HFFc6 (cell line): ENCODE data around the gene PTPDC1. TPM values are rescaled to one million over a fixed set of nuclear protein-coding genes. Genes with fewer than 3 reads are reported as not detected.
A peak's percentile ranks its signal among the peaks of the same experiment; 100 is the strongest.

Experiments used
- DNase-seq: peaks from one replicate; pipeline ENCODE4 v3.0.0-alpha.2; 2018
- H3K27ac Mint-ChIP-seq: 2 replicates; pipeline ENCODE4 v1.8.0; 2020; ENCODE audit warnings: mild to moderate bottlenecking, mixed read lengths
- H3K27me3 Mint-ChIP-seq: 2 replicates; pipeline ENCODE4 v1.8.0; 2021; ENCODE audit warnings: mild to moderate bottlenecking, moderate library complexity, mixed read lengths; ENCODE audit not compliant: insufficient read depth
- H3K36me3 Mint-ChIP-seq: 2 replicates; pipeline ENCODE4 v1.8.0; 2021; ENCODE audit warnings: low read depth, mixed read lengths
- H3K4me1 Mint-ChIP-seq: 2 replicates; pipeline ENCODE4 v1.8.0; 2020; ENCODE audit warnings: low read depth, mixed read lengths
- H3K4me3 Mint-ChIP-seq: 2 replicates; pipeline ENCODE4 v1.8.0; 2020; ENCODE audit warnings: mild to moderate bottlenecking, moderate library complexity, mixed read lengths
- H3K9me3 Mint-ChIP-seq: 2 replicates; pipeline ENCODE4 v1.8.0; 2020; ENCODE audit warnings: mild to moderate bottlenecking, mixed read lengths
- CTCF ChIP-seq: fragments of 200-600 bp; sonication (generic); IDR thresholded peaks from 2 replicates; pipeline ENCODE4 v1.5.0; 2021; ENCODE audit warnings: antibody characterized with exemption, mild to moderate bottlenecking
- total RNA-seq, 6 experiments: library from RNA; stranded (reverse); fragmentation: NEBNext Ultra II Directional; extraction: Animal tissue kit (Norgen Biotek cat#: 25700); gene quantifications; 2 replicates in 1 of 6; 3 replicates in 5 of 6; pipeline ENCODE4 v1.2.3, GENCODE V29; 2021

PTPDC1 gene
- total RNA-seq, 6 experiments from 2014 or later = 2.3 to 3.1 (median 2.9) TPM

DNA sequence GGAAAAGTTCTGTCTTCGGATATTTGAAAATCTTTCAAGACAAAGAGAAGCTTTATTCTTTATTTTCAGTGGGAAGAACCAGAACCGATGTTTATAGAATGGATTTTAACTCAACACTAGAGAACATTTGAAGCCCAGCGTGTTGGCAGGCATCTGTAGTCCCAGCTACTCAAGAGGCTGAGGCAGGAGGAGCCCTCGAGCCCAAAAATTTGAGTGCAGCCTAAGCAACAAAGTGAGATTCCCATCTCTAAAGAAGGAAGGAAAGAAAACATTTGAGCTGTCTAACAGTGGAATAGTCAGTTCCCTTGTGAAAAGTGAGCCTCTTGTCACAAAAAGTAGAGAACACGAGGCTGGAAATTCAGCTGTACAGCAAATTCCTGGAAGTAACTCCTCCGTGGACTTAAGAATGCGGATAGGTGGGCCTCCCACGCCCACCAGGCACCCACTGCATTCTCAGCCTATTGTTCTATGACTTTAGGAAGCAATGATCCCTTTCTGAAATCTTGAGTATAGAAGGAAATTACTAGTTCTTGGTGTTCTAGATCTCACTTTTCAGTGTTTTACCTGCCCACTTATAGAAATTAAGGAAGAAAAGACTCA lies 2.3 kb upstream of the PTPDC1 start:
- no peaks in the 10 kb centered on the region for H3K27me3 Mint-ChIP-seq

DNA sequence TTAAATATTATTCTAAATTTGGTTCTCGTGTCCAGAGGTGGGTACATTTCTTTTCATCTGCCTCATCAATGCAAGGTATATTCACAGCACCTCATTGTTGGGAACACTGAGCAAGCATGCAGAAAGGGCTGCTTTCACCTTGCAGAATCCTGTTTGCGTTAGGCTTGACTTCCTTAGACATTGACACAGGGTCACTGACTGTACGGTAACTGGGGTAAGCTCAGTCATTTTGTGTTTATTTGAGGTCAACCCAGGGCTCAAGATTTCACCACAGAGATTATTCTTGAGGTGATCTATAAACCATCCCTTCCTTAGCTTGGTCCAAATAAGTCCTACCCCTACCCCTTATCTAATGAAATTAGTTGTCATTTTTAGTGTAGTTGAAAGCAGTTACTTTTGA lies 1.7 kb upstream of the PTPDC1 start:
- H3K4me1 Mint-ChIP-seq = peaks cover 22% of the 10 kb centered on the region
- no peak for DNase-seq
- no peak overlapping the region for H3K4me3 Mint-ChIP-seq
- TF ChIP-seq CTCF = no peak
- H3K27ac Mint-ChIP-seq = no peak overlapping the region
- H3K27me3 Mint-ChIP-seq = no peaks in the 10 kb centered on the region
- H3K36me3 Mint-ChIP-seq = peaks cover 4% of the 10 kb centered on the region; the same call in 1 of the 2 replicates
- H3K9me3 Mint-ChIP-seq = no peaks in the 10 kb centered on the region

More for the DNA sequence above, 2.3 kb upstream of the PTPDC1 start:
- Mint-ChIP-seq H3K9me3 (no peaks in the 10 kb centered on the region), H3K36me3 (peaks cover 4% of the 10 kb centered on the region; the same call in 1 of the 2 replicates), H3K4me1 (peaks cover 19% of the 10 kb centered on the region), H3K4me3 (no peak overlapping the region), H3K27ac (no peak overlapping the region)
- DNase-seq = no peak
- TF ChIP-seq CTCF = no peak

DNA sequence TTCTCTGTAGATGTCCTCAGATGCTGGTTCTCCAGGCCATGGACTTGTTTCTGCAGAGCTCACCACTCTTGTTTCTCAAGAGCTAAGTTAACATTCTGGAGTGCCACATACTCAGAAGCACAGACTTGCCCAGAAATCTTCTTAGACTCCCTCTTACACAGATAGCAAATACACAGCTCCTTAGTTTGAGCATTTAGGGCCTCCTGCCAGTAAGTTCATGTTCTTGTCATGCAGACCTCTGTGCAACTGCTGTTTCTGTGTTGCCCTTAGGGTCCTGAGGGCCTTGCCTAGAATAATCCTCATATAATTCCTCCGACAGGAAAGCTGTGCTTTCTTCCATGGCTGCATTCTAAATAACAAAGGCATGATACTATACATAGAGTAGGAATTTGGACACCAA lies 1.3 kb upstream of the PTPDC1 start:
- Mint-ChIP-seq H3K4me1 (peaks cover 22% of the 10 kb centered on the region), H3K36me3 (peaks cover 4% of the 10 kb centered on the region; the same call in 1 of the 2 replicates), H3K9me3 (no peaks in the 10 kb centered on the region), H3K4me3 (no peak overlapping the region), H3K27me3 (no peaks in the 10 kb centered on the region), H3K27ac (no peak overlapping the region)
- no peak for TF ChIP-seq CTCF
- no peak for DNase-seq

DNA sequence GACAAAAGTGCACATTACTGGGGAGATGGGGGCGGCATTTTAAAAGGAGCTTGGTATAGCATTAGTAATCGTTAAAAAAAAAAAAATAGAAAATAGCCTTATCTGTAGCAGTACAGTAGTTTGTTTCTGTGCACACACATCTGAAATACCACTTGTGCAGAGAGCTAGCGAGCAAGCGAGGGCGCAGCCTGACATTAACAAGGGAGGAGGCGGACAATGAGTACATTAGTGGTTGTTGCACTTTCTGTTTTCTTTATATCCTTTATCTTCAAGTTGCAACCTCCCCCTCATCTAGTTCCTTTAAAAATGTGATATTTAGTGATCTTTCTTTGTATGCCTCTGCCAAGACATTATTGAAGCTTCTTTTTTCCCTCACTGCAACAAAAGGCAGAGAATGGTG lies 880 bp upstream of the PTPDC1 start:
- peaks cover 4% of the 10 kb centered on the region; the same call in 1 of the 2 replicates for H3K36me3 Mint-ChIP-seq
- DNase-seq = no peak
- no peak overlapping the region for H3K4me3 Mint-ChIP-seq
- no peak for TF ChIP-seq CTCF
- H3K27ac Mint-ChIP-seq = no peak overlapping the region
- no peaks in the 10 kb centered on the region for H3K27me3 Mint-ChIP-seq
- peaks cover 22% of the 10 kb centered on the region for H3K4me1 Mint-ChIP-seq
- no peaks in the 10 kb centered on the region for H3K9me3 Mint-ChIP-seq

- peak overlapping the region; percentile 45; the same call in 1 of the 2 replicates for H3K27ac Mint-ChIP-seq
- no peak for TF ChIP-seq CTCF
- no peaks in the 10 kb centered on the region for H3K27me3 Mint-ChIP-seq
- no peaks in the 10 kb centered on the region for H3K36me3 Mint-ChIP-seq
- H3K4me3 Mint-ChIP-seq = no peak overlapping the region
- H3K9me3 Mint-ChIP-seq = no peaks in the 10 kb centered on the region
- H3K4me1 Mint-ChIP-seq = peaks cover 22% of the 10 kb centered on the region
- no peak for DNase-seq
Observed at GRCh38 chr9:94085062-94085639, 887 bp downstream of the PTPDC1 start.
